ENCODE results near the gene RIPOR2. TPM values are rescaled to one million over a fixed set of nuclear protein-coding genes. Genes with fewer than 3 reads are reported as not detected.

RIPOR2 gene
- 5.0 and 5.1 TPM in 2 replicates for total RNA-seq (2021)
- long read RNA-seq, partial matches to known transcripts, result 7 of 27 reads
- long read RNA-seq, other reads (novel, unspliced or antisense), result 6 of 27 reads

- Mint-ChIP-seq H3K27ac (peak within 1 kb of the TSS; percentile 35 to 91 (median 73); a peak in 6 of 7 replicates), H3K27me3 (ENCODE audit: low read depth) (no peaks in the 10 kb centered on the region), H3K36me3 (ENCODE audit: insufficient read depth in 1 of 3, low read depth in 3 of 3) (peaks cover 0 to 2% (median 0%) of the 10 kb centered on the region in 3 experiments; a peak in 1 of 7 replicates), H3K4me1 (peaks cover 59 to 67% of the 10 kb centered on the region in 2 experiments), H3K9me3 (no peaks in the 10 kb centered on the region; a peak in 1 of 5 replicates), H3K4me3 (peak within 1 kb of the TSS; percentile 35 to 84)
- Histone ChIP-seq H2AK5ac (ENCODE audit: insufficient read length, low read length) (no peak within 1 kb of the TSS), H2BK120ac (ENCODE audit: low read depth, low read length, poor library complexity, severe bottlenecking) (no peak within 1 kb of the TSS), H3K18ac (ENCODE audit: insufficient read length, low read depth, low read length) (no peak within 1 kb of the TSS), H3K4ac (ENCODE audit: low read depth, low read length) (no peak within 1 kb of the TSS), H3K27me3 (ENCODE audit: insufficient read depth, low read length) (no peaks in the 10 kb centered on the region), H2BK12ac (ENCODE audit: insufficient read length, low read depth, low read length) (no peak within 1 kb of the TSS), H3K23me2 (ENCODE audit: insufficient read length, low read depth, low read length, poor library complexity, severe bottlenecking) (peaks cover 3% of the 10 kb centered on the region), H2BK20ac (ENCODE audit: low read depth, low read length, poor library complexity, severe bottlenecking) (no peak within 1 kb of the TSS), H2BK5ac (ENCODE audit: insufficient read length, low read length) (no peak within 1 kb of the TSS), H3K4me2 (ENCODE audit: insufficient read depth, insufficient read length, low read length) (peak within 1 kb of the TSS; percentile 84), H3K9me3 (ENCODE audit: control insufficient read depth, low read depth, low read length) (no peaks in the 10 kb centered on the region), H3K23ac (ENCODE audit: insufficient read length, low read depth, low read length) (no peak within 1 kb of the TSS), H2AFZ (ENCODE audit: low read length) (no peak within 1 kb of the TSS), H4K20me1 (ENCODE audit: control insufficient read depth, insufficient read depth, insufficient read length) (no peaks in the 10 kb centered on the region), H3K79me2 (ENCODE audit: insufficient read depth, low read length) (peaks cover 14% of the 10 kb centered on the region; the same call in 1 of the 2 replicates), H4K8ac (replicated peaks; ENCODE audit: insufficient read length, low read depth, low read length) (no peak within 1 kb of the TSS), H3K27ac (ENCODE audit: insufficient read length, low read depth, low read length) (peak within 1 kb of the TSS; percentile 88), H3K9ac (ENCODE audit: extremely low read depth, insufficient read length, low read length) (peak within 1 kb of the TSS; percentile 85), H4K5ac (ENCODE audit: insufficient read length, low read depth, low read length) (no peak within 1 kb of the TSS), H3K56ac (ENCODE audit: insufficient read length, low read depth, low read length) (no peak within 1 kb of the TSS), H3K4me1 (ENCODE audit: insufficient read depth, low read length) (peaks cover 18% of the 10 kb centered on the region), H3K79me1 (ENCODE audit: insufficient read depth, low read depth, low read length, poor library complexity, severe bottlenecking) (no peaks in the 10 kb centered on the region), H4K91ac (ENCODE audit: insufficient read length, low read depth, low read length) (no peak within 1 kb of the TSS), H3K14ac (ENCODE audit: insufficient read depth, low read length) (peak within 1 kb of the TSS; percentile 12; the same call in 1 of the 2 replicates), H3T11ph (ENCODE audit: low read length) (no peak within 1 kb of the TSS), H2BK15ac (ENCODE audit: low read depth, low read length) (no peak within 1 kb of the TSS)
- peak; percentile 85 for DNase-seq
- WGBS (ENCODE audit: extremely low coverage, insufficient read length, low lambda C conversion rate), result no CpG with 5 or more reads among the region's 10 CpGs
- TF ChIP-seq CTCF (conservative IDR thresholded peaks at IDR 0.05), result peak; percentile 62
Observed at GRCh38 chr6:24935366-24936152, at the start of gene RIPOR2. Gene RIPOR2 (minus strand): TSS chr6:24935960. CDS start chr6:24935898, 62 bp downstream.

Measured in H9 (cell line).